Nasal cavity respiratory epithelium epithelial cell of viscerocranial mucosa (primary cell): ENCODE results near the gene PDE3A. TPM values are rescaled to one million over a fixed set of nuclear protein-coding genes. Genes with fewer than 3 reads are reported as not detected.

Experiments used
- total RNA-seq: library from RNA; depleted of rRNA; stranded (reverse); fragments of >200 nt; gene quantifications from 2 replicates; pipeline ENCODE4 v1.2.3, GENCODE V29; 2014

PDE3A gene
- total RNA-seq = under 0.01 TPM in 1 of 2 replicates, not detected in the other

DNA sequence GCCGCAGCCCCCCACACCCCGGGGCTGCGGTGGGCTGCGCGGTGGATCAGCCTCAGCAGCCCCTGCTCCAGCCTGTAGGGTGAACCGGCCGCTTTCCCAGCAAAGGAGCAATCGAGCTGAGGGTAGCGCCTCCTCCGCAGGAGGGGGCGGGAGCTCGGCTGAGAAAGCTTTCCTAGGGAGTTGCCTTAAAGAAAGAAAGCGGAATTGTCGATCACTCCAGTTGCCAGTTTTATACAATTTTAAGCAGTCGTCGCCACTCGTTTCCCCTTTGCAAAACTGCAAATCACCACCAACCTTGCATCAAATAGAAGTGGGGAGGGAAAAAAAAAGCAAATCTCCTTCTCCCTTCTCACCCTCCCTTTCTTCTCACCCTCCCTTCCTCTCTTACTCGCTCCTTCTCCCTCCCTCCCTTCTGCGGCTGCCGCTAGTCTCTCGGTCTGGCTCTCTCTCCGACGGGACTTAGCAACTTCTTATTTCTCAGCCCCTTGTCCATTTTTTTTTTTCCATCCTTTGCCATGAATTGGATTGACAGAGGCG lies at the start of gene PDE3A:
Gene PDE3A, plus strand, starts transcription at position 424 of the 537 bp plus-strand sequence. CDS start 748 bp downstream, outside the sequence.

GRCh38 chr12:20695232-20695631 lies 326.9 kb downstream of the PDE3A start, which contains the start of gene SLCO1C1:
Gene SLCO1C1 (plus strand): TSS chr12:20695332. CDS start chr12:20699577, 4,245 bp downstream.

